ENCODE results near the gene TMEM82.

DNA sequence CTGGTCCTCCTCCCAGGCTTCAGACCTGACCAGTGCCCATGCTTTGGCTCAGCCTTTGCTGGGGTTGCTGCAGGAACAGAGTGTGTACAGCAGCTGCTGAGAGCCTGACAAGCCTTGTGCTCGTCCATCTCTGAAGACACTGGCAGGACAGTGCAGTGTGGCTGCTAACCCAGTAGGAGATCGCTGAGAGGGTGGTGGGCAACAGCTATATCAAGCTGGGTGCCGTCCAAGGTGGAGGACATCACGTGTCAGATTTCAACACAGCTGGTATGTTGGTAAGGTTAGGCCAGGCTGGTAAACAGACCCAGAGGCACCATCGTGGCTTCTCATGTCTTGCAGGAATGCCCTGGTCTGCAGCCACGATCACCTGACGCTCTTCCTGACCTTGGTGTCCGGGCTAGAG lies 24.1 kb upstream of the TMEM82 start:
- TF ChIP-seq, protein P1, sequence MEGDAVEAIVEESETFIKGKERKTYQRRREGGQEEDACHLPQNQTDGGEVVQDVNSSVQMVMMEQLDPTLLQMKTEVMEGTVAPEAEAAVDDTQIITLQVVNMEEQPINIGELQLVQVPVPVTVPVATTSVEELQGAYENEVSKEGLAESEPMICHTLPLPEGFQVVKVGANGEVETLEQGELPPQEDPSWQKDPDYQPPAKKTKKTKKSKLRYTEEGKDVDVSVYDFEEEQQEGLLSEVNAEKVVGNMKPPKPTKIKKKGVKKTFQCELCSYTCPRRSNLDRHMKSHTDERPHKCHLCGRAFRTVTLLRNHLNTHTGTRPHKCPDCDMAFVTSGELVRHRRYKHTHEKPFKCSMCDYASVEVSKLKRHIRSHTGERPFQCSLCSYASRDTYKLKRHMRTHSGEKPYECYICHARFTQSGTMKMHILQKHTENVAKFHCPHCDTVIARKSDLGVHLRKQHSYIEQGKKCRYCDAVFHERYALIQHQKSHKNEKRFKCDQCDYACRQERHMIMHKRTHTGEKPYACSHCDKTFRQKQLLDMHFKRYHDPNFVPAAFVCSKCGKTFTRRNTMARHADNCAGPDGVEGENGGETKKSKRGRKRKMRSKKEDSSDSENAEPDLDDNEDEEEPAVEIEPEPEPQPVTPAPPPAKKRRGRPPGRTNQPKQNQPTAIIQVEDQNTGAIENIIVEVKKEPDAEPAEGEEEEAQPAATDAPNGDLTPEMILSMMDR (IDR thresholded peaks at IDR 0.05; ENCODE audit: low read length): no peak
- TF ChIP-seq EZH2 (IDR thresholded peaks at IDR 0.05; ENCODE audit: borderline replicate concordance, low read length): no peak

Data from OCI-LY1 (cell line).